GM19239 (cell line): Measurements from ENCODE around the gene ADGRB2.

Experiments used
- DNase-seq: peaks from one replicate; pipeline ENCODE4 v3.0.0; 2011; ENCODE audit warnings: low spot score; ENCODE audit not compliant: insufficient read length
- FAIRE-seq: peaks from 2 replicates; lab custom pipeline; 2011; peaks lifted over from hg19 to GRCh38; lab: Jason Lieb, UNC

The ADGRB2 gene

GRCh38 chr1:31752952-31753475 is 11.1 kb downstream of the ADGRB2 start:
- FAIRE-seq (no peak), DNase-seq (no peak)

- no peak for FAIRE-seq
- no peak for DNase-seq
Observed at GRCh38 chr1:31752258-31752657, 11.9 kb downstream of the ADGRB2 start.

GRCh38 chr1:31751822-31752241 is 12.3 kb downstream of the ADGRB2 start:
- FAIRE-seq: no peak

GRCh38 chr1:31750858-31751510 is 13.2 kb downstream of the ADGRB2 start:
- DNase-seq (no peak), FAIRE-seq (no peak)

More at GRCh38 chr1:31751822-31752241, 12.3 kb downstream of the ADGRB2 start:
- no peak for DNase-seq

- DNase-seq (no peak), FAIRE-seq (no peak)
Observed at GRCh38 chr1:31749785-31750735, 14.1 kb downstream of the ADGRB2 start.

GRCh38 chr1:31748365-31748764 is 15.8 kb downstream of the ADGRB2 start:
- FAIRE-seq: no peak
- no peak for DNase-seq

GRCh38 chr1:31747304-31747703 is 16.8 kb downstream of the ADGRB2 start:
- FAIRE-seq: no peak
- no peak for DNase-seq

GRCh38 chr1:31746687-31747086 is 17.5 kb downstream of the ADGRB2 start:
- FAIRE-seq (no peak), DNase-seq (no peak)

GRCh38 chr1:31745946-31746670 is 18.0 kb downstream of the ADGRB2 start:
- DNase-seq (no peak), FAIRE-seq (no peak)

GRCh38 chr1:31745096-31745945 is 18.8 kb downstream of the ADGRB2 start:
- FAIRE-seq: peak; percentile 55

GRCh38 chr1:31744165-31744888 is 19.8 kb downstream of the ADGRB2 start:
- peak; percentile 33 for FAIRE-seq
- DNase-seq: peak; percentile 82

More at GRCh38 chr1:31745096-31745945, 18.8 kb downstream of the ADGRB2 start:
- peak; percentile 79 for DNase-seq

- no peak for DNase-seq
Observed at GRCh38 chr1:31742462-31743212, 21.5 kb downstream of the ADGRB2 start.

GRCh38 chr1:31739346-31739745 is 24.8 kb downstream of the ADGRB2 start:
- DNase-seq (no peak), FAIRE-seq (no peak)

More at GRCh38 chr1:31742462-31743212, 21.5 kb downstream of the ADGRB2 start:
- no peak for FAIRE-seq

- DNase-seq: no peak
- no peak for FAIRE-seq
Observed at GRCh38 chr1:31736675-31737074, 27.5 kb downstream of the ADGRB2 start.

GRCh38 chr1:31735571-31735970 is 28.6 kb downstream of the ADGRB2 start:
- FAIRE-seq (no peak), DNase-seq (no peak)

GRCh38 chr1:31734582-31735107 is 29.5 kb downstream of the ADGRB2 start:
- DNase-seq (no peak), FAIRE-seq (no peak)

GRCh38 chr1:31733389-31734219 is 30.5 kb downstream of the ADGRB2 start:
- DNase-seq (no peak), FAIRE-seq (no peak)
